ENCODE data around the gene VRK3. TPM values are rescaled to one million over a fixed set of nuclear protein-coding genes. Genes with fewer than 3 reads are reported as not detected.

The VRK3 gene
- total RNA-seq, 1 experiment from 2014 or later: 62.5 TPM

DNA sequence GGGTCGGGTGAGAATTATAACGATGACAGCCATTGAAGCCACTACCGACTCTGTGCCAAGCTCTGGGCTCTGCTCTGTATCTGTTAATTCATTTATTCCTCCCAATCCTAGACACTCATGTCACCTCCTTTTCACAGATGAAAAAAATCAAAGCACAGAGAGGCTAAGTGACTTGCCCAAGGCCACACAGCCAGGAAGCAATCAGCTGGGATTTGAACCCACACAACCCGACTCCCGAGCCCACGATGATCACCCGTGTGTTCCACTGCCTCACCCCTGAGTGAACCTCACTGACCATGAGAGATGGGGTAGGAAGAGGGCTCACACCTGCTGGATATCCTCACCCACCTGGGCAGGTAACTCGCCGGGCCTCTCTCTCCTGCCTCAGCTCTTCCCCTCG lies 40.8 kb upstream of the VRK3 start:
- Histone ChIP-seq H3K27me3 (ENCODE audit: insufficient read depth, low read depth) (peaks cover 55% of the 10 kb centered on the region), H3K27ac (no peak overlapping the region), H3K79me2 (ENCODE audit: low read depth) (no peaks in the 10 kb centered on the region), H3K36me3 (ENCODE audit: low read depth) (no peaks in the 10 kb centered on the region), H3F3A (ENCODE audit: insufficient read depth, low read depth) (no peaks in the 10 kb centered on the region), H2AFZ (no peak overlapping the region), H3K9me3 (ENCODE audit: insufficient read depth, low read depth) (no peaks in the 10 kb centered on the region), H3K9me2 (ENCODE audit: insufficient read depth) (no peaks in the 10 kb centered on the region), H3K4me1 (replicated peaks; ENCODE audit: insufficient read depth) (no peaks in the 10 kb centered on the region), H3K4me2 (no peak overlapping the region), H3K4me3 (no peak overlapping the region), H4K20me1 (ENCODE audit: insufficient read depth) (no peaks in the 10 kb centered on the region)
- ChIA-PET POLR2A (ENCODE audit: unreplicated experiment) (no interaction called here), CTCF (no interaction called here)
- intact Hi-C loops (cut with micrococcal nuclease; ENCODE audit: unreplicated experiment): no loop called here
- no TSS peak for BruUV-seq (replicated peaks)
- no peak for TF ChIP-seq EZH2 (IDR thresholded peaks at IDR 0.05; ENCODE audit: low read depth)
- TF ChIP-seq, protein P1, sequence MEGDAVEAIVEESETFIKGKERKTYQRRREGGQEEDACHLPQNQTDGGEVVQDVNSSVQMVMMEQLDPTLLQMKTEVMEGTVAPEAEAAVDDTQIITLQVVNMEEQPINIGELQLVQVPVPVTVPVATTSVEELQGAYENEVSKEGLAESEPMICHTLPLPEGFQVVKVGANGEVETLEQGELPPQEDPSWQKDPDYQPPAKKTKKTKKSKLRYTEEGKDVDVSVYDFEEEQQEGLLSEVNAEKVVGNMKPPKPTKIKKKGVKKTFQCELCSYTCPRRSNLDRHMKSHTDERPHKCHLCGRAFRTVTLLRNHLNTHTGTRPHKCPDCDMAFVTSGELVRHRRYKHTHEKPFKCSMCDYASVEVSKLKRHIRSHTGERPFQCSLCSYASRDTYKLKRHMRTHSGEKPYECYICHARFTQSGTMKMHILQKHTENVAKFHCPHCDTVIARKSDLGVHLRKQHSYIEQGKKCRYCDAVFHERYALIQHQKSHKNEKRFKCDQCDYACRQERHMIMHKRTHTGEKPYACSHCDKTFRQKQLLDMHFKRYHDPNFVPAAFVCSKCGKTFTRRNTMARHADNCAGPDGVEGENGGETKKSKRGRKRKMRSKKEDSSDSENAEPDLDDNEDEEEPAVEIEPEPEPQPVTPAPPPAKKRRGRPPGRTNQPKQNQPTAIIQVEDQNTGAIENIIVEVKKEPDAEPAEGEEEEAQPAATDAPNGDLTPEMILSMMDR (conservative IDR thresholded peaks at IDR 0.05): no peak
- DNase-seq: no peak

DNA sequence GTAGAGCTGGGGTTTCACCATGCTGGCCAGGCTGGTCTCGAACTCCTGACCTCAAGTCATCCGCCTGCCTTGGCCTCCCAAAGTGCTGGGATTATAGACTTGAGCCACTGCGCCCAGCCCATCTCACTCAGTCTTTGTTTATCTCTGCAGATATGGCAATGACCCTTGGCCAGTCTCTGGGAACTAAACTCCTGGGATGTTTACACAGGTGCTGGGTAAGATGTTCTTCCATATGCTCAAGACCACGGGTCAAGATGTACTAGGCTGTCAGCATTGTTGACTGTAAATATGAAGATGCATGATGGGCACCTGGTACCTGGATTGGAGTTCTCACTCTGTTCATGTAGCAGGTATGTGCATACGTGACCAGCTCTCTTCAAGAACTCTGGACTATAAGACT lies 36.5 kb upstream of the VRK3 start:
- DNase-seq: no peak
- Histone ChIP-seq H4K20me1 (ENCODE audit: insufficient read depth) (no peaks in the 10 kb centered on the region), H3K4me3 (no peak overlapping the region), H3K36me3 (ENCODE audit: low read depth) (no peaks in the 10 kb centered on the region), H3K9me3 (ENCODE audit: insufficient read depth, low read depth) (peaks cover 27% of the 10 kb centered on the region), H3K27me3 (ENCODE audit: insufficient read depth, low read depth) (peaks cover 34% of the 10 kb centered on the region), H3K4me2 (no peak overlapping the region), H3K79me2 (ENCODE audit: low read depth) (no peaks in the 10 kb centered on the region), H2AFZ (no peak overlapping the region), H3K27ac (no peak overlapping the region), H3K4me1 (replicated peaks; ENCODE audit: insufficient read depth) (no peaks in the 10 kb centered on the region), H3K9me2 (ENCODE audit: insufficient read depth) (no peaks in the 10 kb centered on the region), H3F3A (ENCODE audit: insufficient read depth, low read depth) (no peaks in the 10 kb centered on the region)
- ChIA-PET CTCF (no interaction called here), POLR2A (ENCODE audit: unreplicated experiment) (no interaction called here)
- intact Hi-C loops (cut with micrococcal nuclease; ENCODE audit: unreplicated experiment): no loop called here
- no TSS peak for BruUV-seq (replicated peaks)
- TF ChIP-seq, protein P1 (conservative IDR thresholded peaks at IDR 0.05): no peak
- no peak for TF ChIP-seq EZH2 (IDR thresholded peaks at IDR 0.05; ENCODE audit: low read depth)

DNA sequence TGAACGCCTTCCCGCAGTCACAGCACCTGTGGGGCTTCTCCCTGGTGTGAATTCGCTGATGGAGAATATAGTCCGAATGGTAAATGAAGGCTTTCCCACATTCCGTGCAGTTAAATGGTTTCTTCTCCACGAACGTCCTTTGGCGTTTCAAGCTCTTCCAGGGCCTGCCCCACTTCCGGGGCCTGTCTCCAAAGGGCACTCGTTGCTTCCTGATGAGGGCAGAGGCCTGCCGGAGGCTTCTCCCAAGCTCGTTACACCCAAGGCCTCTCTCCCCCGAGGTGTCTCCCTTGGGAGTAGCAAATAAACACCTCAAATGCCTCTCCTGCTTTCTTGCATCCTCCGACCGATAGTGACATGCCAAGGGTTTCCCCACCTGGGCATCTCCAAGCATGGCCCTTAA lies 34.9 kb upstream of the VRK3 start:
- CTCF ChIA-PET: no interaction called here

More for the DNA sequence above, 34.9 kb upstream of the VRK3 start:
- no peaks in the 10 kb centered on the region for H3F3A ChIP-seq (ENCODE audit: insufficient read depth, low read depth)
- POLR2A ChIA-PET (ENCODE audit: unreplicated experiment): no interaction called here
- H3K79me2 ChIP-seq (ENCODE audit: low read depth): no peaks in the 10 kb centered on the region
- H2AFZ ChIP-seq: no peak overlapping the region
- no peaks in the 10 kb centered on the region for H4K20me1 ChIP-seq (ENCODE audit: insufficient read depth)
- BruUV-seq (replicated peaks): no TSS peak
- H3K9me3 ChIP-seq (ENCODE audit: insufficient read depth, low read depth): peaks cover 27% of the 10 kb centered on the region
- TF ChIP-seq, protein P1 (conservative IDR thresholded peaks at IDR 0.05): no peak
- no peak for TF ChIP-seq EZH2 (IDR thresholded peaks at IDR 0.05; ENCODE audit: low read depth)
- H3K4me3 ChIP-seq: no peak overlapping the region
- intact Hi-C loops (cut with micrococcal nuclease; ENCODE audit: unreplicated experiment): no loop called here
- DNase-seq: no peak
- no peak overlapping the region for H3K4me2 ChIP-seq
- H3K36me3 ChIP-seq (ENCODE audit: low read depth): no peaks in the 10 kb centered on the region
- no peaks in the 10 kb centered on the region for H3K4me1 ChIP-seq (replicated peaks; ENCODE audit: insufficient read depth)
- H3K27ac ChIP-seq: no peak overlapping the region
- H3K9me2 ChIP-seq (ENCODE audit: insufficient read depth): no peaks in the 10 kb centered on the region
- H3K27me3 ChIP-seq (ENCODE audit: insufficient read depth, low read depth): peaks cover 19% of the 10 kb centered on the region; the same call in 1 of the 2 replicates

Measured in PC-9 (cell line).